ENCODE measurements around the gene FCRL4. TPM values are rescaled to one million over a fixed set of nuclear protein-coding genes. Genes with fewer than 3 reads are reported as not detected.

The FCRL4 gene
- not detected for total RNA-seq
- polyA plus RNA-seq (ENCODE audit: insufficient read length in 2 of 2), result not detected
- long read RNA-seq, donor 1, result 0 reads
- long read RNA-seq, donor 2, result 0 reads
- long read RNA-seq, donor 3, result 0 reads
- long read RNA-seq, donor 4, result 0 reads

DNA sequence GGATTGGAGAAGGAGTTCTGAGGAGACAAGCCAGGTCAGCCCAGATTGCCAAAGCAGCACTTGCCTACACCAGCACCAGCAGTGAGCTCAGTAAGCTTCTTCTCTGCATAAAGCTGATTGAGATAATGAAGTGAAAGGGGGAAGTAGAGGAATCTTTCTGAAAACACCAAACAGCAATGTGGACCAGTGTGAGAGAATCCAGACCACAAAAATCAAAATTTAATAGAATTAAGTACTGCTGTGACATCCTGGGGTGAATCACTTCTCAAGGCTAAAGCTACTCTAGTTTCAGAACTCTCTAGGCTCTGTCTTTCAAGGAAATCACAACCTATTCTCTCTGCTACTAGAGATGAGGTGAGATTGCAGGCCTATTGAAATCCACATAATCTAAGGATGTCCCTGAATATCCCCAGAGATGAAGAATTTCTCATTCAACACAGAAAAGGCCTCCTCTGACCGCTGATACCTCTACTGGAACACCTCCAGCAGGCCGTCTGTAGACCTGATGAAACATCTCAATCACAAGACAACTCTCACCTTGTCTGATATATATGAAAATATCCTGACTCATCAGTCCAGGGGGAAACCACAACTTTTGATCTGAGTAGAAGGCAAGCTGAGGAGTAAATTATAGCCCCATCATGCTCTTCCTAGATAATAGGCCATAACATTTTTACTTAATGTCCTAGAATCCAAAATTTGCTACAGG lies at the start of gene FCRL4:
Gene FCRL4 (minus strand): TSS at position 127 of the 709 bp plus-strand sequence. CDS start 141 bp downstream, outside the sequence.
- DNase-seq (ENCODE audit: low read depth in 4 of 6, low spot score in 6 of 6), result no peak
- no CpG with 5 or more reads among the region's 2 CpGs for WGBS (ENCODE audit: insufficient coverage)
- H3K4me3 ChIP-seq (ENCODE audit: low read depth, low read length), result no peak within 1 kb of the TSS

DNA sequence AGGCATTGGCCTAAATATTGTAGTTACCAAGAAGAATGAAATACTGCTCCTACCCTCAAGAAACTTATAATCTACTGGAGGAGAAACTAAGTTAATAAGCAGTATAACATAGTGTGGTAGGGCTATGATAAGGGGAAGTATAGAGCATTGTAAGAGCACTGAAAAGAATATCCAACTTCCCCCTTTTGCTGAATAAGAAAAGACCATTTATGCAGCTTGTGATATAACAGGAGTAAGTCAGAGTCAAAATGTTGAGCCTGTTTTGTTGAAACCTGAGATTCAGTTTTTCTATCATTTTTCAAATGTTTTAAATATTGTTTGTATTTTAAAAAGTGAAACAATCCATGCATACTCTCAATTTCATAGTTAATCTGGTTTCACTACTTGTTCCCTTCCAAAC lies 48.3 kb upstream of the FCRL4 start:
- Histone ChIP-seq H3K4me1 (ENCODE audit: control insufficient read depth, insufficient read depth, low read length) (no peaks in the 10 kb centered on the region), H3K27me3 (ENCODE audit: control insufficient read depth, insufficient read depth, low read length) (no peaks in the 10 kb centered on the region)

More for the DNA sequence above, at the start of gene FCRL4:
- Histone ChIP-seq H3K27ac (ENCODE audit: low read depth, low read length) (no peak within 1 kb of the TSS), H3K27me3 (ENCODE audit: control insufficient read depth, insufficient read depth, low read length) (no peaks in the 10 kb centered on the region), H3K4me1 (ENCODE audit: control insufficient read depth, insufficient read depth, low read length) (no peaks in the 10 kb centered on the region), H3K36me3 (ENCODE audit: control insufficient read depth, insufficient read depth, low read length) (no peaks in the 10 kb centered on the region), H3K9me3 (ENCODE audit: control insufficient read depth, insufficient read depth, low read length) (no peaks in the 10 kb centered on the region)

DNA sequence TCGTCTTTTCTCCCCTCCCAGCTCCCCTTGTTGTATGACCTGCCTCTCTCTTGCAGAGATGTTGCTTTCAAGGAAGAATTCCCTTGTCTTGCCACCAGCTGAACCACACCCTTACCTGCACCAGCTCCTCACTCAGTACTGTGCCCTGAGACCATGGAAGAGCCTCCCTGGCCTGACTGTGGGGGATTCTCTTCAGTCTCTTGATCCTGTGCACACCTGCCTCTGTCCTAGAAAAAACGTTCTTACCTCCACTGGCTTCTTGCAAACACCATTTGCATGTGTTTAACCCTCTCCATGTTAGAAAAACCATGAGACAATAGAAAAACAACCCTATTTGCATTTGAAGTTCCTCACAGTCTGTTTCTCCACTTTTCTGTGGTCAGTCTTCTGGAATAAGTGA lies 43.3 kb upstream of the FCRL4 start:
- Histone ChIP-seq H3K27ac (ENCODE audit: low read depth, low read length) (no peak overlapping the region), H3K4me3 (ENCODE audit: low read depth, low read length) (no peak overlapping the region), H3K36me3 (ENCODE audit: control insufficient read depth, insufficient read depth, low read length) (no peaks in the 10 kb centered on the region), H3K27me3 (ENCODE audit: control insufficient read depth, insufficient read depth, low read length) (no peaks in the 10 kb centered on the region), H3K4me1 (ENCODE audit: control insufficient read depth, insufficient read depth, low read length) (no peaks in the 10 kb centered on the region), H3K9me3 (ENCODE audit: control insufficient read depth, insufficient read depth, low read length) (no peaks in the 10 kb centered on the region)
- WGBS (ENCODE audit: insufficient coverage), result 77% methylated on average over 1 of the region's 2 CpGs
- DNase-seq (ENCODE audit: low read depth in 4 of 6, low spot score in 6 of 6), result no peak

More for the DNA sequence above, 48.3 kb upstream of the FCRL4 start:
- no peaks in the 10 kb centered on the region for H3K36me3 ChIP-seq (ENCODE audit: control insufficient read depth, insufficient read depth, low read length)
- H3K9me3 ChIP-seq (ENCODE audit: control insufficient read depth, insufficient read depth, low read length), result no peaks in the 10 kb centered on the region
- no peak overlapping the region for H3K27ac ChIP-seq (ENCODE audit: low read depth, low read length)
- no peak for DNase-seq (ENCODE audit: low read depth in 4 of 6, low spot score in 6 of 6)
- H3K4me3 ChIP-seq (ENCODE audit: low read depth, low read length), result no peak overlapping the region

DNA sequence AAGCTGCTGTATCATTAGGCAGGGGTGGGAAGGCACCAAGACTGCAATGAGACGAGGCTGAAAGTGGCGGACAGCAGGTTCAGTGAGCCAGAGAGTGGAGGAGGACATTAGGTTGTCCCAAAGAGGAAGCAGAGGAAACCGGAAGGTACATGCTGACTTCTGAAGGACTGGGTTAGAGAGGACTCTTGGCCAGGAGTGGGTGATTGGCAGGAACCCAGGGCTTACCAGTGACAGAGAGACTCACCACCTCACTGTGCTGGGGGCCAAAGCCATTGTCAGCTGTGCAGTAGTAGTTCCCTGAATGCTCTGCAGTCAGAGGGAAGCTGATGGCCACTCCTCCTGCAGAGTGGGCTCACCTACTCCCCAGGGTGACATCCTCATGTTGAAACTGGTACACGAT lies 41.9 kb upstream of the FCRL4 start:
- DNase-seq (ENCODE audit: low read depth in 4 of 6, low spot score in 6 of 6), result no peak
- Histone ChIP-seq H3K27me3 (ENCODE audit: control insufficient read depth, insufficient read depth, low read length) (no peaks in the 10 kb centered on the region), H3K9me3 (ENCODE audit: control insufficient read depth, insufficient read depth, low read length) (no peaks in the 10 kb centered on the region), H3K4me3 (ENCODE audit: low read depth, low read length) (no peak overlapping the region), H3K4me1 (ENCODE audit: control insufficient read depth, insufficient read depth, low read length) (no peaks in the 10 kb centered on the region), H3K36me3 (ENCODE audit: control insufficient read depth, insufficient read depth, low read length) (no peaks in the 10 kb centered on the region), H3K27ac (ENCODE audit: low read depth, low read length) (no peak overlapping the region)
- WGBS (ENCODE audit: insufficient coverage), result 67% methylated on average over 4 of the region's 4 CpGs

DNA sequence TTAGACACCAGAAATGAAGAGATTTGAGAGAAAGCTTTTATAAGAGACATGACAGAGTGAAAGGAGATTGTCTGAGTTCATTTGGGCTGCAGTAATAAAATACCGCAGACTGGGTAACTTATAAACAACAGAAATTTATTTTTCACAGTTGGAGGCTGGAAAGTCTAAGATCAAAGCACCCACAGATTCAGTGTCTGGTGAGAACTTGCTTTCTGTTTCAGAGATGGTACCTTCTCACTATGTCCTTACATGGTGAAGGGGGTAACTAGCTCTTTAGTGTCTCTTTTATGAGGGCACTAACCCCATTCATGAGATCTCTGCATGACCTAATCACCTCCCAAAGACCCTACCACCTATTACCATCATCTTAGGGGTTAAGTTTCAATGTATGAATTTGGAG lies 30.9 kb upstream of the FCRL4 start:
- H3K27me3 ChIP-seq (ENCODE audit: control insufficient read depth, insufficient read depth, low read length), result no peaks in the 10 kb centered on the region
- no peaks in the 10 kb centered on the region for H3K4me1 ChIP-seq (ENCODE audit: control insufficient read depth, insufficient read depth, low read length)
- H3K36me3 ChIP-seq (ENCODE audit: control insufficient read depth, insufficient read depth, low read length), result no peaks in the 10 kb centered on the region
- H3K27ac ChIP-seq (ENCODE audit: low read depth, low read length), result no peak overlapping the region
- WGBS (ENCODE audit: insufficient coverage), result no CpG with 5 or more reads among the region's 1 CpG
- DNase-seq (ENCODE audit: low read depth in 4 of 6, low spot score in 6 of 6), result no peak
- H3K4me3 ChIP-seq (ENCODE audit: low read depth, low read length), result no peak overlapping the region
- no peaks in the 10 kb centered on the region for H3K9me3 ChIP-seq (ENCODE audit: control insufficient read depth, insufficient read depth, low read length)

DNA sequence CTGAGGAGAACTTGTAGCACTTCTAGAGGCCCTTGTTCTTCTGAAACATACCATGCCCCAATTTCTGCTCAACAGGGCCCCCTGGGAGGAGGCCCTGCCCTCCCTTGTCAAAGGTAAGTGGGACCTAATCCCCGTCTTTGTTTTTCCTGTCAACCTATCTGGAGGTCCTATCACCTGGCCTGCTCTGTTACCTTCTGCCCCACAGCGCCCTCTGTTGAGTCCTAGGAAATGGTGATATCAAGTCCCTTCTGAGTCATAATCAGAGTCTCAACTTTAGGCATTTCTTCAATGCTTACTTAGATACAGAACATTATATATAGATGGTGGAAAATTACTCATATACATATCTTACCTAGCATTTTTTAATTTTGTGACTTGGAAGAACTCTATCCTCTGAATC lies 28.2 kb upstream of the FCRL4 start:
- 71% methylated on average over 1 of the region's 2 CpGs for WGBS (ENCODE audit: insufficient coverage)
- Histone ChIP-seq H3K4me1 (ENCODE audit: control insufficient read depth, insufficient read depth, low read length) (no peaks in the 10 kb centered on the region), H3K36me3 (ENCODE audit: control insufficient read depth, insufficient read depth, low read length) (no peaks in the 10 kb centered on the region), H3K4me3 (ENCODE audit: low read depth, low read length) (no peak overlapping the region), H3K27me3 (ENCODE audit: control insufficient read depth, insufficient read depth, low read length) (no peaks in the 10 kb centered on the region), H3K27ac (ENCODE audit: low read depth, low read length) (no peak overlapping the region), H3K9me3 (ENCODE audit: control insufficient read depth, insufficient read depth, low read length) (no peaks in the 10 kb centered on the region)
- DNase-seq (ENCODE audit: low read depth in 4 of 6, low spot score in 6 of 6), result no peak

DNA sequence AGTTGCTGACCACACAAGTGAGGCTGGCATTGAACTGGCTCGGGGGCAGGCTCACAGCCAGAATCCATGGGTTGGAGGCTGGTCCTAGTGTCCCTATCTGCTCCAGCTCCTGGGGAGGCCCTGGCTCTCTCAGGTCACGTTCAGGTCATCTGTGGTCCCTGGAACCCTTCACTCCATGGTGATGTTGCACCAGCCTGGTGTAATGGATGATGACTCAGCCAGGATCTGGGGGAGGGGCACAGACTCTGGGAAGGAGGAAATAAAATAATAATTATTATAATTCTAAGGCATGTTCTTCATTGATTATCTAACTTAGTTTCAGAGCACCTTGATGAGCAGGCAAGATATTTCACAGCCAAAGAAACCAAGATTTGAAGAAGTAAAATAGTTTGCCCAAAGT lies 26.6 kb upstream of the FCRL4 start:
- no peaks in the 10 kb centered on the region for H3K9me3 ChIP-seq (ENCODE audit: control insufficient read depth, insufficient read depth, low read length)
- no peak for DNase-seq (ENCODE audit: low read depth in 4 of 6, low spot score in 6 of 6)
- no peaks in the 10 kb centered on the region for H3K4me1 ChIP-seq (ENCODE audit: control insufficient read depth, insufficient read depth, low read length)
- 69% methylated on average over 1 of the region's 2 CpGs for WGBS (ENCODE audit: insufficient coverage)
- H3K4me3 ChIP-seq (ENCODE audit: low read depth, low read length), result no peak overlapping the region
- H3K27me3 ChIP-seq (ENCODE audit: control insufficient read depth, insufficient read depth, low read length), result no peaks in the 10 kb centered on the region
- H3K36me3 ChIP-seq (ENCODE audit: control insufficient read depth, insufficient read depth, low read length), result no peaks in the 10 kb centered on the region
- H3K27ac ChIP-seq (ENCODE audit: low read depth, low read length), result no peak overlapping the region

DNA sequence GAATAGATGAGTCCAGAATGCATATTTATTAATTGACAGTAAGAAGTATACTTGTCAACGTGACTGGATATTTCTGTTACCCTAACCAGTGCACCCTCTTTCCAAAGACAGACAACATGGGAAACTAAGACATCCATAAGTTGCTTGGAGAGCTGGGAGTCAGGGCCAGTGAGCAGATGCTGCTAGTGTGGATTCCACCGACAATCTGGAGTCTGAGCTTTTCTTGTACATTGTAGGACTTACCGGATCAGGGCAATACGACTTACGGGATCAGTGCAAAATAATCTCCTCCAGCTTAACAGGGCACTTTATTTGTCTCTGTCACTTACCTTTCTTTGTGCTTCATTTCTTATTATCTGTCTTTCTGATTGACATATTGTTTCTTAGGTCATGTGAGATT lies 24.6 kb upstream of the FCRL4 start:
- DNase-seq (ENCODE audit: low read depth in 4 of 6, low spot score in 6 of 6), result no peak
- 100% methylated on average over 1 of the region's 5 CpGs for WGBS (ENCODE audit: insufficient coverage)
- Histone ChIP-seq H3K36me3 (ENCODE audit: control insufficient read depth, insufficient read depth, low read length) (no peaks in the 10 kb centered on the region), H3K4me3 (ENCODE audit: low read depth, low read length) (no peak overlapping the region), H3K4me1 (ENCODE audit: control insufficient read depth, insufficient read depth, low read length) (no peaks in the 10 kb centered on the region), H3K27me3 (ENCODE audit: control insufficient read depth, insufficient read depth, low read length) (no peaks in the 10 kb centered on the region), H3K9me3 (ENCODE audit: control insufficient read depth, insufficient read depth, low read length) (no peaks in the 10 kb centered on the region), H3K27ac (ENCODE audit: low read depth, low read length) (no peak overlapping the region)

DNA sequence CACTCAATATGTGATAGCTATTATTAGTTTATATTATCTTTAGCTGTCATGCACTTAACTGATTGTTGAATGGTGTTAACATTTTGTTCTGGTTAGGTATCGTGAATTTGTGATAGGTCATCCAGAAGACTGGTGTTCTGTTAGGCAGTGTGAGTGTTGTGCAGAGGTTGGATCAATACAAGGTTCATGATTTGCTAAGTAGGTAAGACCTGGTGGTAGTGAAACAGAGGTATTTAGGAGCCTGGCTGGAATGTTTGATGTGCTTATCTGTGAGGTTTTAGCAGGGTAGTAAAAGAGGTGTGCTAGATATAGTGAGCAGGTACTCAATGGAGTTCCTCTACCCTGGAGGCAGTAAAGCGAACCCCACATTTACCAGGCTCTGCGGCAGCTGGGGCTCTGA lies 20.3 kb upstream of the FCRL4 start:
- 100% methylated on average over 2 of the region's 3 CpGs for WGBS (ENCODE audit: insufficient coverage)
- H3K27ac ChIP-seq (ENCODE audit: low read depth, low read length), result no peak overlapping the region
- H3K9me3 ChIP-seq (ENCODE audit: control insufficient read depth, insufficient read depth, low read length), result no peaks in the 10 kb centered on the region

DNA sequence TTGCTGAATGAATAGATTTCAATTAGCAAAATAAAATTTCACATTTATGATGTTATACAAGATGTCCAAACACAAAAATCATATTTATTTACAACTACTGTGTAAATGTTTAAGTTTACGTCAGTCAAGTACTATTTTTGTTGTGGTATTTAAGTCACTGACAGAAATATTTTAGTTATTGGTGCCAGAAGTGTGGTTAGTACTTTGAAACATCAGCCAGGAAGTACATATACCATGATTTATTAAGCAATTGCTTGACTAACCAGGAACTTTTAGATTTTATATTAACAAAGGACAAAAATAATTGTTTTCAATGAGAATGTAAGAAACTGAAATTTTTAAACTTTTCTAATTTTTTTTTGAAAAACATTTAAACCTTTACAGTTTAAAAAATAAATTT lies 2.4 kb upstream of the FCRL4 start:
- Histone ChIP-seq H3K27ac (ENCODE audit: low read depth, low read length) (no peak overlapping the region), H3K27me3 (ENCODE audit: control insufficient read depth, insufficient read depth, low read length) (no peaks in the 10 kb centered on the region), H3K36me3 (ENCODE audit: control insufficient read depth, insufficient read depth, low read length) (no peaks in the 10 kb centered on the region), H3K9me3 (ENCODE audit: control insufficient read depth, insufficient read depth, low read length) (no peaks in the 10 kb centered on the region), H3K4me1 (ENCODE audit: control insufficient read depth, insufficient read depth, low read length) (no peaks in the 10 kb centered on the region), H3K4me3 (ENCODE audit: low read depth, low read length) (no peak overlapping the region)
- no peak for DNase-seq (ENCODE audit: low read depth in 4 of 6, low spot score in 6 of 6)
- no CpG with 5 or more reads among the region's 1 CpG for WGBS (ENCODE audit: insufficient coverage)

More for the DNA sequence above, 20.3 kb upstream of the FCRL4 start:
- H3K4me3 ChIP-seq (ENCODE audit: low read depth, low read length), result no peak overlapping the region
- no peaks in the 10 kb centered on the region for H3K36me3 ChIP-seq (ENCODE audit: control insufficient read depth, insufficient read depth, low read length)
- no peaks in the 10 kb centered on the region for H3K27me3 ChIP-seq (ENCODE audit: control insufficient read depth, insufficient read depth, low read length)
- DNase-seq (ENCODE audit: low read depth in 4 of 6, low spot score in 6 of 6), result no peak
- no peaks in the 10 kb centered on the region for H3K4me1 ChIP-seq (ENCODE audit: control insufficient read depth, insufficient read depth, low read length)
